K562 (cell line): Measurements from ENCODE around the gene SMURF1. TPM values are rescaled to one million over a fixed set of nuclear protein-coding genes. Genes with fewer than 3 reads are reported as not detected.

Source experiments
- ASH1L ChIP-seq: fragments of 450-650 bp; IDR thresholded peaks from 2 replicates; pipeline ENCODE4 v1.6.1; 2018; ENCODE audit warnings: borderline replicate concordance, mild to moderate bottlenecking, low read depth; ENCODE audit not compliant: partially characterized antibody
- ATF2 ChIP-seq: sonication (generic); formaldehyde crosslinking; IDR thresholded peaks from 2 replicates; pipeline ENCODE4 v1.8.1; 2022; ENCODE audit warnings: missing genetic modification reagents
- CBFA2T3 ChIP-seq: fragments of 450-650 bp; IDR thresholded peaks from 2 replicates; pipeline ENCODE4 v1.6.1; 2017
- COPS2 ChIP-seq: fragments of 450-650 bp; conservative IDR thresholded peaks from 2 replicates; pipeline ENCODE4 v1.6.1; 2016; ENCODE audit warnings: mild to moderate bottlenecking, moderate library complexity
- CREB3L1 ChIP-seq: fragments of 450-650 bp; IDR thresholded peaks from 2 replicates; pipeline ENCODE4 v1.6.1; 2014; ENCODE audit warnings: low read depth, mild to moderate bottlenecking, moderate library complexity, borderline replicate concordance
- DLX4 ChIP-seq: fragments of 250-450 bp; sonication (Bioruptor Pico); IDR thresholded peaks from 2 replicates; pipeline ENCODE4 v1.6.1; 2021; ENCODE audit warnings: mild to moderate bottlenecking
- FOXP1 ChIP-seq: sonication (generic); formaldehyde crosslinking; IDR thresholded peaks from 2 replicates; pipeline ENCODE4 v1.8.0; 2022; ENCODE audit warnings: mild to moderate bottlenecking, missing genetic modification reagents
- GABPB1 ChIP-seq: sonication (generic); formaldehyde crosslinking; IDR thresholded peaks from 2 replicates; pipeline ENCODE4 v1.8.0; 2022; ENCODE audit warnings: mild to moderate bottlenecking, missing genetic modification reagents
- HMG20A ChIP-seq: fragments of 450-650 bp; formaldehyde crosslinking; conservative IDR thresholded peaks from 2 replicates; pipeline ENCODE4 v1.4.0; 2020; ENCODE audit warnings: mild to moderate bottlenecking, mixed read lengths
- JUND ChIP-seq, 2 experiments: IDR thresholded peaks; 2 replicates in 1 of 2; 3 replicates in 1 of 2; pipeline ENCODE4 v1.6.1; 2011; ENCODE audit warnings: borderline replicate concordance in 2 of 2, low read depth in 2 of 2, low read length in 2 of 2, improper control_type of control experiment in 1 of 2, missing biosample characterization in 1 of 2, missing genetic modification characterization in 1 of 2, missing genetic modification reagents in 1 of 2
- KDM2B ChIP-seq: fragments of 250-450 bp; sonication (Bioruptor Pico); IDR thresholded peaks from 2 replicates; pipeline ENCODE4 v1.8.0; 2021; ENCODE audit warnings: mild to moderate bottlenecking, moderate library complexity
- MECOM ChIP-seq: fragments of 250-450 bp; sonication (Bioruptor Pico); IDR thresholded peaks from 2 replicates; pipeline ENCODE4 v1.8.0; 2022; ENCODE audit warnings: inconsistent platforms
- MIER1 ChIP-seq: fragments of 450-650 bp; IDR thresholded peaks from 2 replicates; pipeline ENCODE4 v1.6.1; 2016; ENCODE audit warnings: antibody characterized with exemption, mild to moderate bottlenecking, low read depth
- MXD1 ChIP-seq: fragments of 250-450 bp; sonication (Bioruptor Pico); IDR thresholded peaks from 2 replicates; pipeline ENCODE4 v1.8.0; 2021; ENCODE audit warnings: borderline replicate concordance, mild to moderate bottlenecking, moderate library complexity; ENCODE audit not compliant: poor library complexity, severe bottlenecking
- NFE2 ChIP-seq: IDR thresholded peaks from 2 replicates; pipeline ENCODE4 v1.6.1; 2014; ENCODE audit warnings: antibody characterized with exemption, low read depth
- NR2C1 ChIP-seq, 2 experiments: fragments of 450-650 bp; IDR thresholded peaks; 2 replicates each; pipeline ENCODE4 v1.6.1; 2017; ENCODE audit warnings: mild to moderate bottlenecking in 2 of 2, antibody characterized with exemption in 1 of 2, inconsistent platforms in 1 of 2, missing compliant biosample characterization in 1 of 2, missing genetic modification characterization in 1 of 2
- NUFIP1 ChIP-seq: fragments of 450-650 bp; IDR thresholded peaks from 2 replicates; pipeline ENCODE4 v1.6.1; 2018; ENCODE audit not compliant: partially characterized antibody
- PHF20 ChIP-seq: fragments of 450-650 bp; IDR thresholded peaks from 2 replicates; pipeline ENCODE4 v1.6.1; 2018; ENCODE audit not compliant: partially characterized antibody
- PTTG1 ChIP-seq: fragments of 450-650 bp; IDR thresholded peaks from 2 replicates; pipeline ENCODE4 v1.6.1; 2016; ENCODE audit warnings: low read depth, mild to moderate bottlenecking, missing genetic modification characterization, missing compliant biosample characterization
- RBM17 ChIP-seq: fragments of 200-400 bp; formaldehyde crosslinking; IDR thresholded peaks from 2 replicates; pipeline ENCODE4 v1.6.1; 2017; ENCODE audit warnings: low read depth, mild to moderate bottlenecking, low read length, borderline replicate concordance
- RCOR1 ChIP-seq, 2 experiments: IDR thresholded peaks; 2 replicates each; pipeline ENCODE4 v1.6.1; 2012; ENCODE audit warnings: low read depth in 2 of 2, low read length in 2 of 2, borderline replicate concordance in 1 of 2, improper control_type of control experiment in 1 of 2
- SMARCC2 ChIP-seq: fragments of 450-650 bp; IDR thresholded peaks from 2 replicates; pipeline ENCODE4 v1.6.1; 2017; ENCODE audit warnings: antibody characterized with exemption, moderate library complexity, mild to moderate bottlenecking, low read depth
- SOX6 ChIP-seq: fragments of 450-650 bp; IDR thresholded peaks from 2 replicates; pipeline ENCODE4 v1.6.1; 2014; ENCODE audit warnings: mild to moderate bottlenecking
- SRSF7 ChIP-seq: fragments of 200-400 bp; formaldehyde crosslinking; optimal IDR thresholded peaks from 2 replicates; pipeline ENCODE3; 2017; ENCODE audit warnings: mild to moderate bottlenecking, low read depth, low read length
- ZNF445 ChIP-seq: fragments of 250-450 bp; sonication (Bioruptor Pico); IDR thresholded peaks from 2 replicates; pipeline ENCODE4 v1.4.0; 2020; ENCODE audit warnings: low read depth, mild to moderate bottlenecking, moderate library complexity
- ZNF695 ChIP-seq: fragments of 450-650 bp; formaldehyde crosslinking; IDR thresholded peaks from 2 replicates; pipeline ENCODE4 v1.4.0; 2020; ENCODE audit warnings: mild to moderate bottlenecking, moderate library complexity
- polyA plus RNA-seq, 8 experiments: library from polyadenylated mRNA; depleted of rRNA in 4 of 8; stranded (reverse) in 5 of 8; unstranded in 3 of 8; fragments of >200 nt; fragmentation: Nextera tagmentation in 2 of 8; fragmentation: Illumina TruSeq in 1 of 8; extraction: Ambion mirVana in 2 of 8; extraction: Trizol in 1 of 8; gene quantifications; 2 replicates each; pipeline versions ENCODE4 v1.2.1 to v1.2.3, GENCODE V29; 2011 to 2014; ENCODE audit warnings: inconsistent platforms in 1 of 8, missing spikeins in 1 of 8
- total RNA-seq, 7 experiments: library from RNA; depleted of rRNA in 6 of 7; stranded (reverse); fragments of >200 nt in 6 of 7; fragmentation: Illumina TruSeq in 2 of 7; extraction: Trizol in 2 of 7; gene quantifications; 2 replicates each; pipeline versions ENCODE4 v1.2.1 to v1.2.3, GENCODE V29; 2011 to 2021; ENCODE audit warnings: low replicate concordance in 1 of 7

The SMURF1 gene
- total and polyA plus RNA-seq, 9 of the 15 experiments (the other 6 are each of a cell fraction or from before 2014, with no cell fraction given) = 1.0 to 20.1 (median 12.6) TPM

GRCh38 chr7:99126921-99127553, 16.9 kb downstream of the SMURF1 start (continued):
- TF ChIP-seq NR2C1 (IDR thresholded peaks at IDR 0.05) = no peak
- no peak for TF ChIP-seq NR2C1 (tag; IDR thresholded peaks at IDR 0.05)
- no peak for TF ChIP-seq KDM2B (CRISPR knock-in tag)
- no peak for TF ChIP-seq DLX4 (CRISPR knock-in tag)
- peak; percentile 88 for TF ChIP-seq CREB3L1
- 0 out of 2 replicates have a peak, but pooled peaks have one; percentile 15 for TF ChIP-seq SMARCC2
- TF ChIP-seq MXD1 (CRISPR knock-in tag) = no peak
- TF ChIP-seq GABPB1 (CRISPR knock-in tag) = no peak
- no peak for TF ChIP-seq MIER1
- TF ChIP-seq HMG20A (CRISPR knock-in tag) = no peak
- no peak for TF ChIP-seq PHF20
- TF ChIP-seq ZNF695 (CRISPR knock-in tag) = no peak
- TF ChIP-seq ATF2 (CRISPR knock-in tag) = no peak
- no peak for TF ChIP-seq PTTG1 (tag)
- TF ChIP-seq JUND (IDR thresholded peaks at IDR 0.05; ENCODE audit: borderline replicate concordance, low read depth, low read length) = peak; percentile 32; the same call in 1 of the 2 replicates
- TF ChIP-seq JUND (tag; IDR thresholded peaks at IDR 0.05; ENCODE audit: borderline replicate concordance, low read depth, low read length) = peak; percentile 47; the same call in 2 of the 3 replicates
- TF ChIP-seq RBM17 = no peak
- no peak for TF ChIP-seq COPS2
- TF ChIP-seq SOX6 = peak; percentile 64
- TF ChIP-seq RCOR1 (IDR thresholded peaks at IDR 0.05; ENCODE audit: borderline replicate concordance in 1 of 2, low read depth in 2 of 2, low read length in 2 of 2) = peak in 1 of 2 experiments; percentile 37; a peak in 1 of 4 replicates
- no peak for TF ChIP-seq CBFA2T3
- no peak for TF ChIP-seq MECOM (CRISPR knock-in tag)
- TF ChIP-seq FOXP1 (CRISPR knock-in tag) = no peak
- TF ChIP-seq ZNF445 (CRISPR knock-in tag) = no peak
- TF ChIP-seq SRSF7 = no peak
- TF ChIP-seq NFE2 = no peak
- no peak for TF ChIP-seq NUFIP1
- TF ChIP-seq ASH1L = no peak
